ENCODE results near the gene PCSK4. TPM values are rescaled to one million over a fixed set of nuclear protein-coding genes. Genes with fewer than 3 reads are reported as not detected.

PCSK4 gene
- polyA plus RNA-seq, 4 donors = 4.5 to 13.0 (median 8.8) TPM

DNA sequence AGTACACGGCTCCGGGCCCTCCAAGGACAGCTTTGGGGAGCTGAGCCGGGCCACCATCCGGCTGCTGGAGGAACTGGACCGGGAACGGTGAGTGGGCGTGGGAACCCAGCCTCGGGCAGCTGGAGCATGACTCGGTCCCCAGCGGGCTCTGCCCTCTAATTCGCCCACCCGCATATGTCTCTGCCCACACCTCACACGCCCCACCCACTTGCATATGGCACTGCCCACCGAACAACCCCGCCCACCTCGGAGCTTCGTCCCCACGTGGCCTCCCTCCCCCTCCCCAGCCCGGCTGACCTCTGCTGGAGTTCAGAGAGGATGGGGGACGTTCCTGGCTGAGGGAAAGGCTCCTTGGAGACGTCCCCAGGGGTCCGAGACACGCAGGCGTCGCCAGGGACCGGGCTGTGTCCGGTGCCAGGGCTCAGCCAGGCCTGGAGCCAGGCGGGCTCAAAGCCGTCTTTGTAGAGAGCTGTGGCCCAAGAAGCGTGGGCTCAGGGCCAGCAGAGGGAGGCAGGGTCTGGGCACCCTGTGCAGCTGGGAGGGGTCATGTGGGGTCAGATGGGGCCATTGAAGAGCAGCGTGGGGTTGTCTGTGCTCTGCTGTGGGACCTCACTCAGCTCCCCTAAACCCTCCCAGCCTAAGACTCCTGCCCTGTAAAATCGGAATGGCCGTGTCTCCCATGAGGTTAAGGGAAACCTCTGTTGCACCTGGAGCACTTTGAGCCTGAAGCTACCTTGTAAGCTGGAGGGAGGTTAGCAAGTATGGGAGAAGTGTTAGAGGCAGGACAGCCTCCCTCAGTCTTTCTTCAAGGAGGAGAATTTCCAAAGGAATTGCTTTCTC lies 36.4 kb downstream of the PCSK4 start:
- H3K27me3 ChIP-seq (ENCODE audit: control insufficient read depth in 3 of 3, insufficient read depth in 3 of 3, low read length in 3 of 3) = peaks cover 30 to 95% (median 42%) of the 10 kb centered on the region in 3 donors
- FAIRE-seq = no peak
- H3K4me1 ChIP-seq (ENCODE audit: control insufficient read depth in 3 of 3, insufficient read depth in 2 of 3, low read depth in 1 of 3, low read length in 2 of 3) = peaks cover 0 to 11% (median 0%) of the 10 kb centered on the region in 3 donors
- WGBS, 3 donors = 7 to 29% (median 15%) methylated on average over 23 to 33 of the region's 33 CpGs
- H3K36me3 ChIP-seq (ENCODE audit: control insufficient read depth in 3 of 3, insufficient read depth in 2 of 3, low read depth in 1 of 3, low read length in 3 of 3) = no peaks in the 10 kb centered on the region
- no peak for DNase-seq
- H3K27ac ChIP-seq (ENCODE audit: low read depth in 1 of 3, low read length in 2 of 3) = no peak overlapping the region
- no peaks in the 10 kb centered on the region for H3K9me3 ChIP-seq (ENCODE audit: control insufficient read depth in 2 of 2, insufficient read depth in 1 of 2, low read depth in 1 of 2, low read length in 1 of 2)
- no peak overlapping the region for H3K4me3 ChIP-seq (ENCODE audit: low read depth in 1 of 3, low read length in 3 of 3)

DNA sequence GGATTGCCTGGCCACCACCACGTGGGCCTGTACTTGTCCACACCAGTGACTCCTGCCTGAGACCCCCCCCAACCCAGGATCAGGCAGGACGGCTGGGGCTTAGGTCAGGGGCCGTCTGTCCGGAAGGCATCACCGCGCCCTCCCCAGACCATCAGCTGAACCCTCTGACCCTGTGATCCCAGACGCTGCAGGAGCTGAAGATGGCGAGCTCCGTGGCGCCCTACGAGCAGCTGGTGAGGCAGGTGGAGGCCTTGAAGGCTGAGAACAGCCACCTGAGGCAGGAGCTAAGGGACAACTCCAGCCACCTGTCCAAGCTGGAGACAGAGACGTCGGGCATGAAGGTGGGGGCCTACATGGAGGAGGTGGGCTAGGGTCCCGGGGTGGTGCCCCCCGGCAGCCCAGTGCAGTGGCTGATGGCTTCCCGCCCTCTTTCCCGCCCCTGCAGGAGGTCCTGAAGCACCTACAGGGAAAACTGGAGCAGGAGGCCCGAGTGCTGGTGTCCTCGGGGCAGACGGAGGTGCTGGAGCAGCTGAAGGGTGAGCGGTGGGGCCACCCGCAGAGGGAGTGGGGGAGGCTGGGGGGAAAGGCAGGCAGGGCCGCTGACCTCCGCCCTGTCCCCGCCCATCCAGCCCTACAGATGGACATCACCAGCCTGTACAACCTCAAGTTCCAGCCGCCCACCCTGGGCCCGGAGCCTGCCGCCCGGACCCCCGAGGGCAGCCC lies 37.2 kb downstream of the PCSK4 start:
- no peaks in the 10 kb centered on the region for H3K36me3 ChIP-seq (ENCODE audit: control insufficient read depth in 3 of 3, insufficient read depth in 2 of 3, low read depth in 1 of 3, low read length in 3 of 3)
- no peak for DNase-seq
- H3K9me3 ChIP-seq (ENCODE audit: control insufficient read depth in 2 of 2, insufficient read depth in 1 of 2, low read depth in 1 of 2, low read length in 1 of 2) = no peaks in the 10 kb centered on the region
- H3K4me3 ChIP-seq (ENCODE audit: low read depth in 1 of 3, low read length in 3 of 3) = no peak overlapping the region
- no peak overlapping the region for H3K27ac ChIP-seq (ENCODE audit: low read depth in 1 of 3, low read length in 2 of 3)
- WGBS, 3 donors = 25 to 60% (median 40%) methylated on average over 21 to 30 of the region's 30 CpGs
- no peak for FAIRE-seq
- peaks cover 30 to 94% (median 44%) of the 10 kb centered on the region in 3 donors for H3K27me3 ChIP-seq (ENCODE audit: control insufficient read depth in 3 of 3, insufficient read depth in 3 of 3, low read length in 3 of 3)
- peaks cover 0 to 11% (median 0%) of the 10 kb centered on the region in 3 donors for H3K4me1 ChIP-seq (ENCODE audit: control insufficient read depth in 3 of 3, insufficient read depth in 2 of 3, low read depth in 1 of 3, low read length in 2 of 3)

DNA sequence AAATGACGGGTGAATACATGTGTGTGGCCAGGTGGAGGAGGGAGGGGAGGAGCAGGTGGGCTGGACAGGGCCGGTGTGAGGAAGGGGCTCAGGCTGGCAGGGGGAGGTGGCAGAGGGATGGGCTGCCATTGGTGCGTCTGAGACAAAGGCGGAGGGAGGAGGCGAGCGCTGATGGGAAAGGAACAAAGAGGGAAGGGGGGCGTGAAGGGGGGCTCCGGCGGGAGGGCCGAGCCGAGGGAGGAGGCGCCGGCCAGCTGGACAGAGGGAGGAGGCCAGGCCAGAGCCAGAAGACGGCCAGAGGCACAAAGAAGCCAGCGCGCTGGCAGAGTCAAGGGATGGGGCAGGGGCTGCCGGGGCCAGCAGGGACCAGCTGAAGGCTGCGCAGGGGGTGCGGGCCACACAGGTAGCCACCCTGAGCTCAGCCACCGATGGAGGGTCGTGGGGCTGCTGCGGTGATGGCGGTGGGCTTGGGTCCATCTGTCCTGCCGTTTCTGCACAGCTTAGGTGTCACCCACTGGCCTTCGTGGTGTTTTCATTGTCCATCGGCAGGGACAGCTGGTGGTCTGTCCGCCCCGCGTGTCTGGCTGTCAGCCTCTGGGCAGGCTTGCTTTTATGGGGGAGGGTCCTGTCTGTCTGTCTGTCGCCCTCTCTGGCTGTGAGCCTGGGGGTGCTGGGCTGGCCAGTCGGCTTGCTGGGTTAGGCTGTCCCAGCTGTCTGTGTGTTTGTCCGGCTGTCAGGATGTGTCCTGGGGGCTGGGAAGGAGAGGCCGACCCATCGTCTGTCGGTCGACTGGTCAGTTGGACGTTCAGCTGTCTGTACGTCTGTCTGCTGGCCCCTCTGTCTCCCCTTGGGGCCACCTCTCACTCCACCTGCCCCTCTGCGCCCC lies 38.0 kb downstream of the PCSK4 start:
- 30 to 40% (median 31%) methylated on average over 31 to 39 of the region's 39 CpGs for WGBS, 3 donors
- Histone ChIP-seq H3K27ac (ENCODE audit: low read depth in 1 of 3, low read length in 2 of 3) (no peak overlapping the region), H3K9me3 (ENCODE audit: control insufficient read depth in 2 of 2, insufficient read depth in 1 of 2, low read depth in 1 of 2, low read length in 1 of 2) (no peaks in the 10 kb centered on the region), H3K4me1 (ENCODE audit: control insufficient read depth in 3 of 3, insufficient read depth in 2 of 3, low read depth in 1 of 3, low read length in 2 of 3) (peaks cover 0 to 11% (median 0%) of the 10 kb centered on the region in 3 donors), H3K4me3 (ENCODE audit: low read depth in 1 of 3, low read length in 3 of 3) (no peak overlapping the region), H3K36me3 (ENCODE audit: control insufficient read depth in 3 of 3, insufficient read depth in 2 of 3, low read depth in 1 of 3, low read length in 3 of 3) (no peaks in the 10 kb centered on the region), H3K27me3 (ENCODE audit: control insufficient read depth in 3 of 3, insufficient read depth in 3 of 3, low read length in 3 of 3) (peaks cover 30 to 94% (median 52%) of the 10 kb centered on the region in 3 donors)
- FAIRE-seq = no peak
- DNase-seq = no peak

DNA sequence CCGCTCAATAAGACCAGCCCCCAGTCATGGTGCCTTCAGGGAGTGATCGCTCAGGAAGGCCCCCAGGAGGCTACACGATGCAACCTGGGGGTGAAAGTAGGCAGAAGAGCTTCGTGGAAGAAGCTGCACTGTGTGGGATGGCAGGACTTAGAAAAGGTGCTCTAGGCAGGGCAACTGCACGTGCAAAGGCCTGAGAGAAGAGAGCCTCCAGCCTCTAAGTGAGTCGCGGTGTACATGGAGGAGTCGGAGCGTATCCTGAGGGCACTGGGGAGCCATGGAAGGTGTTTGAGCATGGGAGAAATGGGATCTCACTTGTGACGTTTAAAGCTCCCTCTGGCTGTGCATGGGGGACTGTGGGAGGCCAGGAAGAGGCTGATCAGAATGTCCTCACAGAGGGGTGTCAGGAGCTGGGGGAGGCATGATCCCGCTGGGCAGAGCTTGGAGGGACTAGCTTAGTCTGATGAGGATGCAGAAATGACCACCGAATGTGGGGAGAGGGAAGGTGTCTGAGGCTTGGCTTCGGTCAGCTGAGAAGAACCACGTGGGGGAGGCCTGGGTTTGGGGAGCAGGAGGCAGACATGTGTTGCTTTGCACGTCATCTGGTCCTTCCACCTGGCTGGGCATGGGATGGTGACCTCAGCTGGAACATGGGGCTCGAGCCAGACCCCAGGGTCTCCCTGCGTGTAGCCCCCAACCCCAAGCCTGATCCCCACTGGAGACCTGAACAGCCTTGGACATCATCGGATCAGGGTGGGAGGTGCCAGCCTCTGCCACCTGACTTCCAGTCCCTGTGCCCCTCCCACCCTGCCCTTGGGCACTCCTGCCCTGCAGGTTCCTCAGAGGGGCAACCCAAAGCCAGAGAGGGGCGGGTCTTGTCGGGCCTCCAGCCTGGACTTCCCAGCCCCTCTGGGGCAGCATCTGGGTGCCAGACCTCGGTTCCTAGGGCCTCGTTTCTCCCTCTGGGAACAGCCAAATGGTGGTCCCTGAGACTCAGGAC lies 39.1 kb downstream of the PCSK4 start:
- H3K4me1 ChIP-seq (ENCODE audit: control insufficient read depth in 3 of 3, insufficient read depth in 2 of 3, low read depth in 1 of 3, low read length in 2 of 3) = peaks cover 0 to 8% (median 0%) of the 10 kb centered on the region in 3 donors
- FAIRE-seq = no peak
- H3K9me3 ChIP-seq (ENCODE audit: control insufficient read depth in 2 of 2, insufficient read depth in 1 of 2, low read depth in 1 of 2, low read length in 1 of 2) = no peaks in the 10 kb centered on the region
- 47 to 56% (median 52%) methylated on average over 19 to 22 of the region's 22 CpGs for WGBS, 3 donors
- no peaks in the 10 kb centered on the region for H3K36me3 ChIP-seq (ENCODE audit: control insufficient read depth in 3 of 3, insufficient read depth in 2 of 3, low read depth in 1 of 3, low read length in 3 of 3)
- H3K27ac ChIP-seq (ENCODE audit: low read depth in 1 of 3, low read length in 2 of 3) = no peak overlapping the region
- H3K4me3 ChIP-seq (ENCODE audit: low read depth in 1 of 3, low read length in 3 of 3) = no peak overlapping the region
- peaks cover 22 to 95% (median 54%) of the 10 kb centered on the region in 3 donors for H3K27me3 ChIP-seq (ENCODE audit: control insufficient read depth in 3 of 3, insufficient read depth in 3 of 3, low read length in 3 of 3)
- DNase-seq = no peak

DNA sequence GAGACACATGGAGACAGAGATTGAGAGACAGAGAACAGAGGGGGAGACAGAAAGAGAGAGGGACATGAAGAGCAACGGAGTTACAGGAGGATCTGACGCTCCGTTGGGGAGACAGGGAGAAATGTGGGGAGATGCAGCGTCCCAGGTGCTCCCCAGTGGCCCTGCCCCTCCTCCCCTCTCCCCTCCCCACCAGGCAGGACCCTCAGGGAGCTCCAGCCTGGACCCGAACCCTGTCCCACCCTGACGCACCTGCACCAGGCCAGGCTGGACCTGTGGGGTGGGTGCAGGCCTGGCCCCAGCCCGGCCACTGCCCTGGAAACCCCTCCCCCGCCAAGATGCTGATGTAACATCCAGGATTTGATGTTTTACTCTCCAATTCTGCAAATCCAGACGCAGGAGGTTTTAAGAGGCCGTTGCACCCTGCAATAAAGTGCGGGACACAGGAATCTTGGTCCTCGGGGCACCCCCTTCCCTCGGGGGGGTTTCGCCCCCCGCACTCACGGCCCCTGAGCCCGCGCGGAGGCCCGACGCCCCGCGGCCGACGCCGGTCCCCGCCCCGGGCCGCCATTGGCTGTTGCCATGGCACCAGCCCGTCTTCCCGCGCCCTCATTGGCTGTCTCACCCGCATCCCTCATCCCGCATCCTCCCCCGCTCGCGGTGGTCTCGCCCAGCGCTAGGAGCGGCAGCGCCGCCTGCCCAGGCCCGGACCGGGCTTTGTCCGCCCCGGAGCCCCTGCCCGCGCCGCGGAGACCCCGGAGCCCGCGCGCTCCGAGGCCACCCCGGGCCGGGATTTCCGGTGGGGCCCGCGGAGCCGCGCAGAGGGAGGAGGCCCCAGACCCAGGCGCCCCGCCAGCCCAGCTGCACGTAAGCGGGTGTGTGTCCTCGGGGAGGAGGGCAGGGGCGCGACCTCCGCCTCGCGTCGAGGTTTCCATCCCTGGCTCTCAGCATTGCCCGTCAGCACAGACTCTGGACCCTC lies 40.4 kb downstream of the PCSK4 start, which contains the start of gene APC2:
APC2 (plus strand) TSS at position 655 of the 976 bp plus-strand sequence. CDS start 2,881 bp downstream, outside the sequence.
- H3K4me3 ChIP-seq (ENCODE audit: low read depth in 1 of 3, low read length in 3 of 3) = no peak within 1 kb of the TSS
- H3K36me3 ChIP-seq (ENCODE audit: control insufficient read depth in 3 of 3, insufficient read depth in 2 of 3, low read depth in 1 of 3, low read length in 3 of 3) = no peaks in the 10 kb centered on the region
- H3K9me3 ChIP-seq (ENCODE audit: control insufficient read depth in 2 of 2, insufficient read depth in 1 of 2, low read depth in 1 of 2, low read length in 1 of 2) = no peaks in the 10 kb centered on the region
- H3K27ac ChIP-seq (ENCODE audit: low read depth in 1 of 3, low read length in 2 of 3) = no peak within 1 kb of the TSS
- H3K4me1 ChIP-seq (ENCODE audit: control insufficient read depth in 3 of 3, insufficient read depth in 2 of 3, low read depth in 1 of 3, low read length in 2 of 3) = peaks cover 0 to 12% (median 2%) of the 10 kb centered on the region in 3 donors
- H3K27me3 ChIP-seq (ENCODE audit: control insufficient read depth in 3 of 3, insufficient read depth in 3 of 3, low read length in 3 of 3) = peaks cover 22 to 92% (median 54%) of the 10 kb centered on the region in 3 donors
- WGBS, 3 donors = 2 to 5% (median 4%) methylated on average over 44 to 74 of the region's 74 CpGs
- no peak for FAIRE-seq
- DNase-seq = no peak

DNA sequence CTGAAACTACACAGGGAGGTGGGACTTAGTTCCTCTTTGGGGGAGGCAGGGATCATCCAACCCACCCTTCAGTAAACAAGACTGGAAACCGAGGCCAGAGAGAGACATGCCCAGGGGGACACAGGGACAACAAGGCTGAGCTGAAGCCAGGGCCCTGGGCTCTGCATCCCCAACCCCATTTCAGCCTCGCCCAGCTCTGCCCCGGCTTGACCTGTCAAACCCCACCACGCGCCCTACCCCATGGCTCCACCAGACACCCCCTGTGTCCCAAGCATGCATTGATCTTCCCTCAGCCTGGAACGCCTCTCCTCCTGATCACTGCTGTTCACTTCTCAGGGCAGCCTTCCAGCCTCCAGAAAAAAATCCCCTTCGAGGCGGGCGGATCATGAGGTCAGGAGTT lies 42.2 kb downstream of the PCSK4 start:
- Histone ChIP-seq H3K36me3 (ENCODE audit: control insufficient read depth in 3 of 3, insufficient read depth in 2 of 3, low read depth in 1 of 3, low read length in 3 of 3) (peaks cover 0 to 6% (median 0%) of the 10 kb centered on the region in 3 donors), H3K4me1 (ENCODE audit: control insufficient read depth in 3 of 3, insufficient read depth in 2 of 3, low read depth in 1 of 3, low read length in 2 of 3) (peaks cover 0 to 21% (median 2%) of the 10 kb centered on the region in 3 donors), H3K27ac (ENCODE audit: low read depth in 1 of 3, low read length in 2 of 3) (no peak overlapping the region), H3K4me3 (ENCODE audit: low read depth in 1 of 3, low read length in 3 of 3) (no peak overlapping the region), H3K27me3 (ENCODE audit: control insufficient read depth in 3 of 3, insufficient read depth in 3 of 3, low read length in 3 of 3) (peaks cover 22 to 75% (median 49%) of the 10 kb centered on the region in 3 donors), H3K9me3 (ENCODE audit: control insufficient read depth in 2 of 2, insufficient read depth in 1 of 2, low read depth in 1 of 2, low read length in 1 of 2) (no peaks in the 10 kb centered on the region)
- 66 to 80% (median 77%) methylated on average over 9 of the region's 9 CpGs for WGBS, 3 donors
- DNase-seq (no peak), FAIRE-seq (no peak)
